ENCODE data around the gene PODXL.
A peak's percentile ranks its signal among the peaks of the same experiment; 100 is the strongest.

PODXL gene

GRCh38 chr7:131587315-131587923, 31.0 kb upstream of the PODXL start:
- H3K9ac ChIP-seq (ENCODE audit: low read length in 2 of 2), result no peak overlapping the region
- peaks cover 0 to 2% of the 10 kb centered on the region in 2 donors for H3K27me3 ChIP-seq (ENCODE audit: control insufficient read depth in 1 of 2, insufficient read depth in 2 of 2, low read length in 2 of 2)
- no peak overlapping the region for H3K4me3 ChIP-seq (ENCODE audit: low read length in 2 of 2)
- H3K36me3 ChIP-seq (ENCODE audit: control insufficient read depth in 2 of 2, insufficient read depth in 2 of 2, low read length in 2 of 2), result no peaks in the 10 kb centered on the region
- no peaks in the 10 kb centered on the region for H3K9me3 ChIP-seq (ENCODE audit: control insufficient read depth in 2 of 2, low read length in 2 of 2)
- H3K27ac ChIP-seq (ENCODE audit: low read length), result no peak overlapping the region
- no peaks in the 10 kb centered on the region for H3K4me1 ChIP-seq (ENCODE audit: control insufficient read depth, insufficient read depth, low read length)

GRCh38 chr7:131586759-131587158, 30.3 kb upstream of the PODXL start:
- Histone ChIP-seq H3K9ac (ENCODE audit: low read length in 2 of 2) (no peak overlapping the region), H3K4me3 (ENCODE audit: low read length in 2 of 2) (no peak overlapping the region), H3K9me3 (ENCODE audit: control insufficient read depth in 2 of 2, low read length in 2 of 2) (no peaks in the 10 kb centered on the region), H3K4me1 (ENCODE audit: control insufficient read depth, insufficient read depth, low read length) (peaks cover 1% of the 10 kb centered on the region), H3K27me3 (ENCODE audit: control insufficient read depth in 1 of 2, insufficient read depth in 2 of 2, low read length in 2 of 2) (peaks cover 0 to 2% of the 10 kb centered on the region in 2 donors), H3K27ac (ENCODE audit: low read length) (no peak overlapping the region), H3K36me3 (ENCODE audit: control insufficient read depth in 2 of 2, insufficient read depth in 2 of 2, low read length in 2 of 2) (no peaks in the 10 kb centered on the region)

- H3K9ac ChIP-seq (ENCODE audit: low read length in 2 of 2), result no peak overlapping the region
- H3K27ac ChIP-seq (ENCODE audit: low read length), result no peak overlapping the region
- H3K9me3 ChIP-seq (ENCODE audit: control insufficient read depth in 2 of 2, low read length in 2 of 2), result no peaks in the 10 kb centered on the region
- H3K27me3 ChIP-seq (ENCODE audit: control insufficient read depth in 1 of 2, insufficient read depth in 2 of 2, low read length in 2 of 2), result peaks cover 0 to 2% of the 10 kb centered on the region in 2 donors
- H3K36me3 ChIP-seq (ENCODE audit: control insufficient read depth in 2 of 2, insufficient read depth in 2 of 2, low read length in 2 of 2), result no peaks in the 10 kb centered on the region
- H3K4me1 ChIP-seq (ENCODE audit: control insufficient read depth, insufficient read depth, low read length), result peaks cover 6% of the 10 kb centered on the region
- no peak overlapping the region for H3K4me3 ChIP-seq (ENCODE audit: low read length in 2 of 2)
Observed at GRCh38 chr7:131586259-131586658, 29.8 kb upstream of the PODXL start.

GRCh38 chr7:131583430-131583829, 27.0 kb upstream of the PODXL start:
- H3K4me1 ChIP-seq (ENCODE audit: control insufficient read depth, insufficient read depth, low read length), result peaks cover 9% of the 10 kb centered on the region
- H3K9ac ChIP-seq (ENCODE audit: low read length in 2 of 2), result no peak overlapping the region
- H3K36me3 ChIP-seq (ENCODE audit: control insufficient read depth in 2 of 2, insufficient read depth in 2 of 2, low read length in 2 of 2), result no peaks in the 10 kb centered on the region
- H3K27ac ChIP-seq (ENCODE audit: low read length), result no peak overlapping the region
- H3K9me3 ChIP-seq (ENCODE audit: control insufficient read depth in 2 of 2, low read length in 2 of 2), result no peaks in the 10 kb centered on the region
- peaks cover 0 to 2% of the 10 kb centered on the region in 2 donors for H3K27me3 ChIP-seq (ENCODE audit: control insufficient read depth in 1 of 2, insufficient read depth in 2 of 2, low read length in 2 of 2)
- H3K4me3 ChIP-seq (ENCODE audit: low read length in 2 of 2), result no peak overlapping the region

GRCh38 chr7:131581241-131582051, 25.0 kb upstream of the PODXL start:
- Histone ChIP-seq H3K27ac (ENCODE audit: low read length) (peak overlapping the region; percentile 31), H3K9me3 (ENCODE audit: control insufficient read depth in 2 of 2, low read length in 2 of 2) (no peaks in the 10 kb centered on the region), H3K4me1 (ENCODE audit: control insufficient read depth, insufficient read depth, low read length) (peaks cover 9% of the 10 kb centered on the region), H3K4me3 (ENCODE audit: low read length in 2 of 2) (no peak overlapping the region), H3K36me3 (ENCODE audit: control insufficient read depth in 2 of 2, insufficient read depth in 2 of 2, low read length in 2 of 2) (no peaks in the 10 kb centered on the region), H3K9ac (ENCODE audit: low read length in 2 of 2) (no peak overlapping the region), H3K27me3 (ENCODE audit: control insufficient read depth in 1 of 2, insufficient read depth in 2 of 2, low read length in 2 of 2) (no peaks in the 10 kb centered on the region)

GRCh38 chr7:131578602-131579001, 22.2 kb upstream of the PODXL start:
- no peaks in the 10 kb centered on the region for H3K9me3 ChIP-seq (ENCODE audit: control insufficient read depth in 2 of 2, low read length in 2 of 2)

GRCh38 chr7:131574741-131575140, 18.3 kb upstream of the PODXL start:
- Histone ChIP-seq H3K4me1 (ENCODE audit: control insufficient read depth, insufficient read depth, low read length) (no peaks in the 10 kb centered on the region), H3K36me3 (ENCODE audit: control insufficient read depth in 2 of 2, insufficient read depth in 2 of 2, low read length in 2 of 2) (no peaks in the 10 kb centered on the region), H3K27ac (ENCODE audit: low read length) (no peak overlapping the region), H3K27me3 (ENCODE audit: control insufficient read depth in 1 of 2, insufficient read depth in 2 of 2, low read length in 2 of 2) (no peaks in the 10 kb centered on the region), H3K4me3 (ENCODE audit: low read length in 2 of 2) (no peak overlapping the region), H3K9me3 (ENCODE audit: control insufficient read depth in 2 of 2, low read length in 2 of 2) (no peaks in the 10 kb centered on the region), H3K9ac (ENCODE audit: low read length in 2 of 2) (no peak overlapping the region)

More at GRCh38 chr7:131578602-131579001, 22.2 kb upstream of the PODXL start:
- Histone ChIP-seq H3K4me1 (ENCODE audit: control insufficient read depth, insufficient read depth, low read length) (peaks cover 9% of the 10 kb centered on the region), H3K4me3 (ENCODE audit: low read length in 2 of 2) (no peak overlapping the region), H3K27ac (ENCODE audit: low read length) (no peak overlapping the region), H3K27me3 (ENCODE audit: control insufficient read depth in 1 of 2, insufficient read depth in 2 of 2, low read length in 2 of 2) (no peaks in the 10 kb centered on the region), H3K9ac (ENCODE audit: low read length in 2 of 2) (no peak overlapping the region), H3K36me3 (ENCODE audit: control insufficient read depth in 2 of 2, insufficient read depth in 2 of 2, low read length in 2 of 2) (no peaks in the 10 kb centered on the region)

- H3K9ac ChIP-seq (ENCODE audit: low read length in 2 of 2), result no peak overlapping the region
- H3K9me3 ChIP-seq (ENCODE audit: control insufficient read depth in 2 of 2, low read length in 2 of 2), result no peaks in the 10 kb centered on the region
- H3K4me3 ChIP-seq (ENCODE audit: low read length in 2 of 2), result no peak overlapping the region
- H3K27ac ChIP-seq (ENCODE audit: low read length), result no peak overlapping the region
- no peaks in the 10 kb centered on the region for H3K36me3 ChIP-seq (ENCODE audit: control insufficient read depth in 2 of 2, insufficient read depth in 2 of 2, low read length in 2 of 2)
- no peaks in the 10 kb centered on the region for H3K27me3 ChIP-seq (ENCODE audit: control insufficient read depth in 1 of 2, insufficient read depth in 2 of 2, low read length in 2 of 2)
- no peaks in the 10 kb centered on the region for H3K4me1 ChIP-seq (ENCODE audit: control insufficient read depth, insufficient read depth, low read length)
Observed at GRCh38 chr7:131570401-131570800, 14.0 kb upstream of the PODXL start.

GRCh38 chr7:131568970-131569369, 12.5 kb upstream of the PODXL start:
- H3K27me3 ChIP-seq (ENCODE audit: control insufficient read depth in 1 of 2, insufficient read depth in 2 of 2, low read length in 2 of 2), result no peaks in the 10 kb centered on the region
- H3K9me3 ChIP-seq (ENCODE audit: control insufficient read depth in 2 of 2, low read length in 2 of 2), result no peaks in the 10 kb centered on the region
- no peaks in the 10 kb centered on the region for H3K36me3 ChIP-seq (ENCODE audit: control insufficient read depth in 2 of 2, insufficient read depth in 2 of 2, low read length in 2 of 2)

GRCh38 chr7:131568510-131568909, 12.1 kb upstream of the PODXL start:
- Histone ChIP-seq H3K27me3 (ENCODE audit: control insufficient read depth in 1 of 2, insufficient read depth in 2 of 2, low read length in 2 of 2) (no peaks in the 10 kb centered on the region), H3K4me3 (ENCODE audit: low read length in 2 of 2) (no peak overlapping the region), H3K4me1 (ENCODE audit: control insufficient read depth, insufficient read depth, low read length) (no peaks in the 10 kb centered on the region), H3K9me3 (ENCODE audit: control insufficient read depth in 2 of 2, low read length in 2 of 2) (no peaks in the 10 kb centered on the region), H3K36me3 (ENCODE audit: control insufficient read depth in 2 of 2, insufficient read depth in 2 of 2, low read length in 2 of 2) (no peaks in the 10 kb centered on the region), H3K9ac (ENCODE audit: low read length in 2 of 2) (no peak overlapping the region), H3K27ac (ENCODE audit: low read length) (no peak overlapping the region)

More at GRCh38 chr7:131568970-131569369, 12.5 kb upstream of the PODXL start:
- Histone ChIP-seq H3K9ac (ENCODE audit: low read length in 2 of 2) (no peak overlapping the region), H3K4me3 (ENCODE audit: low read length in 2 of 2) (no peak overlapping the region), H3K27ac (ENCODE audit: low read length) (no peak overlapping the region), H3K4me1 (ENCODE audit: control insufficient read depth, insufficient read depth, low read length) (no peaks in the 10 kb centered on the region)

- Histone ChIP-seq H3K36me3 (ENCODE audit: control insufficient read depth in 2 of 2, insufficient read depth in 2 of 2, low read length in 2 of 2) (no peaks in the 10 kb centered on the region), H3K4me1 (ENCODE audit: control insufficient read depth, insufficient read depth, low read length) (no peaks in the 10 kb centered on the region), H3K27ac (ENCODE audit: low read length) (no peak overlapping the region), H3K9me3 (ENCODE audit: control insufficient read depth in 2 of 2, low read length in 2 of 2) (no peaks in the 10 kb centered on the region), H3K4me3 (ENCODE audit: low read length in 2 of 2) (no peak overlapping the region), H3K27me3 (ENCODE audit: control insufficient read depth in 1 of 2, insufficient read depth in 2 of 2, low read length in 2 of 2) (no peaks in the 10 kb centered on the region), H3K9ac (ENCODE audit: low read length in 2 of 2) (no peak overlapping the region)
Observed at GRCh38 chr7:131564640-131565039, 8.2 kb upstream of the PODXL start.

Data from stomach smooth muscle (tissue), 2 donors.